ENCODE measurements around the gene WFS1. TPM values are rescaled to one million over a fixed set of nuclear protein-coding genes. Genes with fewer than 3 reads are reported as not detected.

Gene WFS1
- total and polyA plus RNA-seq, 2 donors (not counting 3 experiments of a cell fraction or from before 2014, with no cell fraction given): 48.2 to 70.0 TPM

- intact Hi-C loops (cut with micrococcal nuclease): no loop called here
- BruUV-seq (replicated peaks): no TSS peak
- Histone ChIP-seq H4K20me1 (replicated peaks; ENCODE audit: control insufficient read depth, extremely low read depth, insufficient read depth, low read length) (no peaks in the 10 kb centered on the region), H3K36me3 (ENCODE audit: control insufficient read depth in 2 of 2, extremely low read depth in 1 of 2, insufficient read depth in 2 of 2, low read length in 2 of 2) (no peaks in the 10 kb centered on the region), H3K27ac (ENCODE audit: insufficient read depth, low read depth, low read length) (no peak overlapping the region), H2AFZ (ENCODE audit: low read depth, low read length) (no peak overlapping the region), H3K9me3 (replicated peaks; ENCODE audit: control insufficient read depth, insufficient read depth, low read length) (no peaks in the 10 kb centered on the region), H3K9me1 (replicated peaks; ENCODE audit: control insufficient read depth, extremely low read depth, insufficient read depth, low read length) (no peaks in the 10 kb centered on the region), H3K4me1 (ENCODE audit: control insufficient read depth, extremely low read depth, insufficient read depth, low read length) (no peaks in the 10 kb centered on the region), H3K27me3 (ENCODE audit: control insufficient read depth in 2 of 2, insufficient read depth in 2 of 2, low read length in 2 of 2) (no peaks in the 10 kb centered on the region), H3K4me2 (ENCODE audit: insufficient read depth, low read length) (no peak overlapping the region), H3K9ac (replicated peaks; ENCODE audit: extremely low read depth, insufficient read depth, low read length) (no peak overlapping the region), H3K4me3 (replicated peaks in 1 of 3; ENCODE audit: insufficient read depth in 1 of 3, low read depth in 1 of 3, low read length in 3 of 3) (no peak overlapping the region), H3K79me2 (ENCODE audit: control insufficient read depth, insufficient read depth, low read length) (no peaks in the 10 kb centered on the region)
- FAIRE-seq: no peak
- TF ChIP-seq FOS (IDR thresholded peaks at IDR 0.05; ENCODE audit: borderline replicate concordance, insufficient read depth, low read length) (no peak), POLR2A (IDR thresholded peaks at IDR 0.05; ENCODE audit: low read depth, low read length) (no peak), GATA2 (IDR thresholded peaks at IDR 0.05; ENCODE audit: insufficient read depth, insufficient read length, low read depth, low read length) (no peak), JUN (IDR thresholded peaks at IDR 0.05; ENCODE audit: borderline replicate concordance, insufficient read depth, insufficient read length, low read depth) (no peak), POLR2AphosphoS5 (IDR thresholded peaks at IDR 0.05; ENCODE audit: insufficient read depth, low read depth, low read length) (no peak), MYC (IDR thresholded peaks at IDR 0.05; ENCODE audit: low read depth, low read length) (no peak), EZH2 (IDR thresholded peaks at IDR 0.05; ENCODE audit: borderline replicate concordance, low read depth, low read length, severe bottlenecking) (no peak)
- TF ChIP-seq, protein P1, sequence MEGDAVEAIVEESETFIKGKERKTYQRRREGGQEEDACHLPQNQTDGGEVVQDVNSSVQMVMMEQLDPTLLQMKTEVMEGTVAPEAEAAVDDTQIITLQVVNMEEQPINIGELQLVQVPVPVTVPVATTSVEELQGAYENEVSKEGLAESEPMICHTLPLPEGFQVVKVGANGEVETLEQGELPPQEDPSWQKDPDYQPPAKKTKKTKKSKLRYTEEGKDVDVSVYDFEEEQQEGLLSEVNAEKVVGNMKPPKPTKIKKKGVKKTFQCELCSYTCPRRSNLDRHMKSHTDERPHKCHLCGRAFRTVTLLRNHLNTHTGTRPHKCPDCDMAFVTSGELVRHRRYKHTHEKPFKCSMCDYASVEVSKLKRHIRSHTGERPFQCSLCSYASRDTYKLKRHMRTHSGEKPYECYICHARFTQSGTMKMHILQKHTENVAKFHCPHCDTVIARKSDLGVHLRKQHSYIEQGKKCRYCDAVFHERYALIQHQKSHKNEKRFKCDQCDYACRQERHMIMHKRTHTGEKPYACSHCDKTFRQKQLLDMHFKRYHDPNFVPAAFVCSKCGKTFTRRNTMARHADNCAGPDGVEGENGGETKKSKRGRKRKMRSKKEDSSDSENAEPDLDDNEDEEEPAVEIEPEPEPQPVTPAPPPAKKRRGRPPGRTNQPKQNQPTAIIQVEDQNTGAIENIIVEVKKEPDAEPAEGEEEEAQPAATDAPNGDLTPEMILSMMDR (IDR thresholded peaks at IDR 0.05; ENCODE audit: extremely low read depth in 1 of 2, insufficient read depth in 1 of 2, low read depth in 1 of 2, low read length in 2 of 2): no peak
- TF ChIP-seq, protein P2, sequence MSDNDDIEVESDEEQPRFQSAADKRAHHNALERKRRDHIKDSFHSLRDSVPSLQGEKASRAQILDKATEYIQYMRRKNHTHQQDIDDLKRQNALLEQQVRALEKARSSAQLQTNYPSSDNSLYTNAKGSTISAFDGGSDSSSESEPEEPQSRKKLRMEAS (IDR thresholded peaks at IDR 0.05; ENCODE audit: insufficient read depth, insufficient read length): no peak
- ChIA-PET POLR2A (no interaction called here), CTCF (interaction anchor here (1.1 to 4.3 kb wide), 2 partner anchors 19 to 95 kb away, joined by 4 to 20 read pairs; no protein-coding TSS in a partner anchor)
- DNase-seq (ENCODE audit: low read depth, low spot score): no peak
- dilution Hi-C loops (cut with MboI; ENCODE audit: extremely low pct_ligation_motif_present, low sequenced_read_pairs): no loop called here
Measured at GRCh38 chr4:6345866-6346265, 76.2 kb downstream of the WFS1 start.
